HG03159 (cell line): ENCODE data around the gene RPLP2.
A peak's percentile ranks its signal among the peaks of the same experiment; 100 is the strongest.

Experiments
- ATAC-seq: cut with Tn5 transposase; IDR thresholded peaks from one replicate; pipeline ENCODE4 v1.9.1; 2021; ENCODE audit warnings: mild to moderate bottlenecking, moderate library complexity; ENCODE audit not compliant: unreplicated experiment

Gene RPLP2

DNA sequence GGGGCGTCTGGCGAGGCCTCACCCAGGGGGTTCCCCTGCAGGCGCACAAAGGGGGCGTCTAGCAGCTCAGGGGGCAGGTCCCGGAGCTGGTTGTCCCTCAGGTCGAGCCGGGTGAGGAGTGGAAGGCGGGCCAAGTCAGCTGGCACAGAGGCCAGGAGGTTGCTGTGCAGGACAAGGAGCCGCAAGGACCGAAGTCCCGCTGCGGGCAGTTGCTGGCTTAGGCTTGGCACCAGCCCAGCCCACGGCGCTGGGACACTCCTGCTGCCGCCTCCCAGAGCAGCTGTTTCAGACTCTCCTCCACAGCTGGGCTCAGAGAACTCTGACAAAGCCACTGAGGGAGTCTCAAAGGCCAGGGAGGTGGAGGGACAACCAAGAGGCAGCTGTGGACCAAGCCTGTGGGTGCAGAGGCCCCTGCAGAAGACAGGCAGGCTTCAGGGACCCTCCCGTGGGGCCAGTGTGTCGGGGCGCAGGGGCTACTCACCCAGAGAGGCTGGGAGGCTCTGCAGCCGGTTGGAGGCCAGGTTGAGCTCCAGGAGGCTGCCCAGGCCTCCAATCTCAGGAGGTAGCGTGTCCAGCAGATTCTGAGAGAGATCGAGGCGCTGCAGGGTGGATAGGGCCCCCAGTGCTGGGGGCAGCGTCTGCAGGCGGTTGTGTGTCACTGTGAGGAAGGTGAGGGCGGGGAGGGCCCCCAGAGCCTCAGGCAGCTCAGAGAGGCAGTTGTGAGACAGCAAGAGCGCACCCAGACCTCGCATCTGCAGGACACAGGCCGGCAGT lies 6.9 kb upstream of the RPLP2 start:
- ATAC-seq, result no peak

- no peak for ATAC-seq
Measured at GRCh38 chr11:803467-803742, 6.4 kb upstream of the RPLP2 start.

DNA sequence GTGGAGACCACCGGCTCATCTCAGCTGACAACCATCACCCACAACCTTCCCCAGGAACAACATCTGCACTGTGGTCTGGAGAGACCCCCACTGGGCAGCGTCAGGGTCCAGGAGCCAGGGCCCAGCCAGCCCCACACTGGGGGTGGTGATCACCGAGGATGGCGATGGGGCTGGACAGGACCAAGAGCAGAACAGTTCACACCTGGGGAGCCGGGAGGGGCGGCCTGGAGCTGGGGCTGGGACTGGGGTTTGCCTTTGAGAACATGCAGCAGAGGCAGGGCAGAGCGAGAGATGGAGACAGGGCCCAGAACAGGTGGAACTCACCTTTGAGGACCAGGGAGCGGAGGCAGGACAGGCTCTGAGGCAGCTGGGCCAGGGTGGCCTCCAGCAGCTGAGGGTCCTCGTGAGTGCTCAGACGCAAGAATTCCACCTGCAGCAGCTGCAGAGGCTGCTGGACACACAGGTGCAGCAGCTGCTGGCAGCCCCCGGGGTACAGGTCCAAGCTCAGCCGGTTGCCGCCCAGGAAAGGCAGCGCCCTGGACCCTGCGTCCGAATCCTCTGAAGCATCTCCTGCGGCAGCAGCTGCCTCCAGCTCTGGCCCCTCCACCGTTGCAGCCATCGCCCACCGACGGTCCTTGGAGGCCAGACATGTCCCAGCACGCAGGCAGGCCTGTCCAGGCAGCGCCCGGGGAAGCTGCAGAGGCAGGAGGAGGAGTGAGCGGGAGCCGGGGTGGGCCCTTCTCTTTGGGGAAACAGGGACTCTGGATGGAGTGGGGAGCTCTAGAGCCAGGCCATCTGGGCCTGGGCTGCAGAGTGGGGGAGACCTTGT lies 5.8 kb upstream of the RPLP2 start:
- no peak for ATAC-seq

GRCh38 chr11:804599-804964 lies 5.2 kb upstream of the RPLP2 start:
- ATAC-seq, result no peak

DNA sequence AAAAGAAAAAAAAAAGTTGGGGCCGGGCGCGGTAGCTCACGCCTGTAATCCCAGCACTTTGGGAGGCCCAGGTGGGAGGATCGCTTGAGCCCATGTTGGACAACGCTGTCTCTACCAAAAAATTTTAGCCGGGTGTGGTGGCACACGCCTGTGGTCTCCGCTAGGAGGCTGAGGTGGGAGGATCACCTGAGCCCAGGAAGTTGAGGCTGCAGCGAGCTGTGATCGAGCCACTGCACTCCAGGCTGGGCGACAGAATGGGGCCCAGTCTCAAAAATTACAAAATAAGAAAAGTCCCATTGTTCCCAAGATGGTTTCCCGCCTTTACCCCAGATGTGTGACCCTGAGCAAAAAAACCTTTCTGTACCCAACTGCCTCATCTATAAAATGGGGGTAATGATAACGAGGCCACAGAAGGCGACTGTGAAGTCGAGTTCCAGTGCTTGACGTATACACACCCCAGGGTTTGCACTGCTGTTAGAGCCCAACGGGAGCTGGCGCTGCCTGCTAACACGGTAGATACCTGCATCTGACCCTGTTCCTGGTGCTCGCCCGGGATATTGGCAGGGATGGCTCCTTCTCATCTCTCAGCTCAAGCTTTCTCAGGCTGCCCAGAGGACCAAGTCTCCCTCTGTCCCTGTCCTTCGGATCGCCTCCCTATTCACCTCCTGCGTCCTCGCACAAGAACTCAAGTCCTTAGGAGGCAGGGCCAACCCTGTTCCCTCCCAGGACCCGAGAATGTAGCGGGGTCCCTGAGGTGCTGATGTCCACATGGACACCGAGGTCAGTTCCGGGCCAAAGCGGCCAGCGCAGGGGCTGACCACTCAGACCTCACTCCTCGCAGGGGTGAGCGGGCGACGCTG lies 1.1 kb upstream of the RPLP2 start:
- no peak for ATAC-seq

- ATAC-seq, result peak; percentile 12
Measured at GRCh38 chr11:810040-810567, 337 bp downstream of the RPLP2 start.

DNA sequence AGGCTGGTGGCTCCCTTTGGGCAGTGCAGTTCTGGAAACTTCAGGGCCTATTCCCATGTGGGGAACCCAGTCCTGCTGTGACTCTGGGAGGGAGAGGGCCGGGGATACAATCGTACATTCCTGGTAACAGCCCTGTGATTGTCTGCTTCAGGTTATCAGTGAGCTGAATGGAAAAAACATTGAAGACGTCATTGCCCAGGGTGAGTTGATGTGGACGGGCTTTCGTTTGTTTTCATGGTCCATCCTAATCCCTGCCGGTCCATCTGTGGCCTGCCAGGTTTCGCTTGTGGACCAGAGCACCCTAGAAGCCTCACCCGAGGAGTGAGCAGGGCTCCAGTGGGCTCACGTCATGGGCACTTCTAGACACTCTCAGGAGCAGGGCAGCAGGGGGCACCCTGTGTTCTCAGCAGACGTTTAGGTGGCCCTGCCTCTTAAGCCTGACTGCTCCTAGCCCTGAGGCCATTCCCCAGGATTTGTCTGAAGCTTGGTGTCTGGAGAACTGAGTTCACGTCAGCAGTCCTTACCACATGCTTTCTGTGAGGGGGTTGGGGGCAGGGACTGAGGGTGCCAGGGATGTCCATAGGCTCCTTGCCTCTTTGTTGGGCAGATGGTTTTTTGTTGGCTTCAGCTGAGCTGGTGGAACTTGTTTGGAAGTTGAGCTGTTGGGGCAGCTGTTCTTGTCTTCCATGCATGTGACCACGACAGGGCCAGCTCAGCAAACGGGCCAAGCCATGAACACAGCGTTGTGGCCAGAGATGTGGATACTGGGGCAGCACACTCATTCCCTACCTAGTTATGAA lies 1.9 kb downstream of the RPLP2 start:
- ATAC-seq, result no peak

GRCh38 chr11:812390-812789 lies 2.6 kb downstream of the RPLP2 start:
- ATAC-seq, result no peak

GRCh38 chr11:813072-813455 lies 3.3 kb downstream of the RPLP2 start:
- ATAC-seq, result no peak

DNA sequence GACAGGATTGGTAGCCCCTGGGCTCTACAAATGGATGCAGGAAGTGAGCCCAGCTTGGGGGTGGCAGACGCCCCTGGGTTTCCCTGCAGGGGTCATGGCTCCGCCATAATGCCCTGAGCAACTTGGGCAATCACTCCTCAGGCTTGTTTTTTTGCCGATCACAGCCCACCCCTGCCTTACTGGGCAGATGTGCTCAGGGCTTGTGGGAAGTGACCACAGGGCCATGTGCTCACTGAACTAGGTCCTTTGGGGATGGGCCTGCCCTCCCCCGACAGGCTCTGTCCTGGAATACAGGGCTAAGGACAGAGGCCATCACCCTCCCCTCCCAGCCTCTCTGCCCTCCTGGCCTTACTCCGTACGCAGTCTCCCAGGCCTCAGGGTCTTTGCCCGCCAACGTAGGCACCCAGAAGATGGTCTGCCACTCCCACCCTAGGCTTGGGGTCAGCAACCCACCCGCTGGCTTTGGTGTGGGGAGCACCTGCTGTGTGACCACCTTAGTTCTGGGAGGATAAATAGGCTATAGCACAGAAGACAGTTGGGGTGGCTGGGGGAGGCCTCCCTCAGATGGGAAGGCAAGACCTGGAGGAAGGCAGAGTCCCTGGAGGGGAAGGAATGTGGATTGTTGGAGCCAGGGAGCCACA lies 3.8 kb downstream of the RPLP2 start:
- ATAC-seq, result no peak

- no peak for ATAC-seq
Measured at GRCh38 chr11:815675-816432, 6.1 kb downstream of the RPLP2 start.

- ATAC-seq, result no peak
Measured at GRCh38 chr11:816433-816779, 6.6 kb downstream of the RPLP2 start.

DNA sequence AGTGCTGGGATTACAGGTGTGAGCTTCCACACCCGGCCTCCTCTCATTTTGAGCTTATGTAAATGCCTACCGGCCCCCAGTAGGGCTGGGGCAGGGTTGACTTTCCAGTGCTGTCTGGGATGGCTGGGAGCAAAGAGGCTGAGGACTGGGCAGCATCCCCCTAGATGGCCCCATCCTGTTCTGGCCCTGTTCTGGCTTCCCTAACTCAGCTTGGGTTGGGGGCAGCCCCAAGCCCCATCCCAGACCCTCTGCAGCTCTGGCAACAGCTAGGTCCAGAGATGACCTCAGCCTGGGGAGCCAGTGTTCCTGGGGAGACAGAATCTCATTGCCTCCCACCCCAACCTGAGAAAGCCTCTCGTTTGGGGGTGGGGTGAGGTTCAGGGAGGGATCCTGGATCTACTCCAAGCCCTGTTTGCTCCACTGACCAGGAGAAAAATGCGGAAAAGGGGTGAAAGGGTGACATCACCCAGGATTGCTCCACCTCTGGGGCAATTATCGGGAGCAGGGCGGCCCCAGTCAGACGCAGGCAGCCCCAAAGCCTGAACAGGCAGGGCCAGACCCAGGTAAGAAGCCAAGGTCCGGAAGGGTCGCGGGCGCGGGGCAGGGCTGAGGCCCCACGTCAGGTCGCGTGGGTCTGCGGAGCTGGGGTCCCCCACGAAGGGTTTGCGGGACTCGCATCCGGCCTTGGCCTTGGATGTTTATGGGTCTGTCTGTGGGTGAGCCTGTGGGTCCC lies 8.8 kb downstream of the RPLP2 start, which contains the start of gene PNPLA2:
Gene PNPLA2 (plus strand): TSS at position 519 of the 733 bp plus-strand sequence. CDS start 805 bp downstream, outside the sequence.
- no peak for ATAC-seq

DNA sequence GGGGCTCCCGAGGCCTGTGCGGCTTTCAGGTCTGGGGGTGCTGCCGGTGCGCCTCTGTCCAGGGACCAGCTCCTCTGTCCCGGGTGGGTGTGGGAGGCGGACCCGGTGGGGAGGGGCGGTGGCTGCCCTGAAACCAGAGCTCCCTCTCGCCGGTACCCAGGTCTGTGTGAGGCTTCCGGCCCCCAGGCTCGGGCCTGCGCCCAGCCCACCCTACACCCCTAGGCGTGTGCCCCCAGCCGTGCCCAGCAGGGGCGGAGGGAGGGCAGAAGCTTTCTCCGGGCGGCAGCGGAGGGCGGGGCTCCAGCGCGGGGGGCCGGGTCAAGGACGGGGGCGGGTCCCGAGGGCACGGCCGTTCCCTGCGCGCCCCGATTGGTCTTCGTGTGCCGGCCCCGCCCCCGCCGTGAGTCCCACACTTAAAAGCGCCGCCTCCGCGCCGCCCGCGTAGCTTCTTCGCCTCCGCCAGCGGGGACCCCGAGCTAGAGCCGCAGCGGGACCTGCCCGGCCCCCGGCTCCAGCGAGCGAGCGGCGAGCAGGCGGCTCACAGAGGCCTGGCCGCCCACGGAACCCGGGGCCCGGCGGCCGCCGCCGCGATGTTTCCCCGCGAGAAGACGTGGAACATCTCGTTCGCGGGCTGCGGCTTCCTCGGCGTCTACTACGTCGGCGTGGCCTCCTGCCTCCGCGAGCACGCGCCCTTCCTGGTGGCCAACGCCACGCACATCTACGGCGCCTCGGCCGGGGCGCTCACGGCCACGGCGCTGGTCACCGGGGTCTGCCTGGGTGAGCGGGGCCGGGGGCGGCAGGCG lies 9.6 kb downstream of the RPLP2 start:
- ATAC-seq, result peak; percentile 54

DNA sequence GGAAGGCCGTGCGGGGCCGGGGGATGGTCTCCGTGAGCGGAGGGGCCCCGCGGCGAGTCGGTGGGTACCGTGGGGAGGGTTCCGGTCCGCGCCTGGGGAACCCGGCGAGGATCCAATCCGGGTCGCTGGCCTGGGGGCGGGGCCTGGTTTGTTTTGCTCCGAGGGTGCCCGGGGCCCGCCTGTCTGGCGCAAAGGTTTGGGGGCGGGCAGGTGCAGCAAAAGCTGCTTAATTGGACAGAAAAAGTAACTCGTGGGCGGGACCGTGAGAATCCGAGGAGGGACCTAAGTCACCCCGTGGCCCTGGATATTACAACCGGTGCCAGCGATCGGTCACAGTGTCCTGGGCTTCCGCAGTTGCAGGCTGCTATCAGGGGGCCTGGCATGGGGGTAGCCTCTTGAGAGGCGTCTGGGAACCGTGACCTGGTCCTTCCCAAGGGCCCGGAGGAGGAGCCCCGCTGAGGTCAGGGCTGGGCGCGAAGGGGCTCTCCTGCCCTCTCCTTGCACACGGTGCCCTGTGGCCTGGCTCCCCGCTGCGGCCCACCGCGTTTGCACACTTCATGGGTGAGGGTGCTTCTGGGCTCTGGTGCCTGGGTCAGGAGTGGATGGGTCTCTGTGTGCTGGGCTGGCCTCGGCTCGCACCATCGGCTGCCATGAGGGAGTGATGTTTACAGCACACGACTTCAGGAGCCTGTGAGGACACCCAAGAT lies 10.3 kb downstream of the RPLP2 start:
- ATAC-seq, result peak; percentile 60

- ATAC-seq, result no peak
Measured at GRCh38 chr11:820655-821511, 11.1 kb downstream of the RPLP2 start.
